Stimulated activated CD4-positive, alpha-beta T cell treated with anti-CD3 and anti-CD28 coated beads, Interleukin-12 subunit alpha, Interleukin-12 subunit beta, amount 100 ng/mL, for 24 hours (primary cell): ENCODE data around the gene PDZRN3.

Source experiments
- DNase-seq, 2 experiments: peaks; one replicate each; pipeline ENCODE4 v3.0.0-alpha.2; 2020; ENCODE audit warnings: low read depth in 2 of 2

PDZRN3 gene

GRCh38 chr3:73385568-73385967, 239.2 kb downstream of the PDZRN3 start:
- DNase-seq = no peak

GRCh38 chr3:73384091-73384906, 240.4 kb downstream of the PDZRN3 start:
- no peak for DNase-seq

- no peak for DNase-seq
Measured at GRCh38 chr3:73383470-73384049, 241.2 kb downstream of the PDZRN3 start.

GRCh38 chr3:73381551-73381950, 243.2 kb downstream of the PDZRN3 start:
- no peak for DNase-seq

GRCh38 chr3:73380735-73381532, 243.8 kb downstream of the PDZRN3 start:
- no peak for DNase-seq

- DNase-seq = no peak
Measured at GRCh38 chr3:73379465-73379864, 245.3 kb downstream of the PDZRN3 start.

- DNase-seq = no peak
Measured at GRCh38 chr3:73378207-73378606, 246.5 kb downstream of the PDZRN3 start.

- DNase-seq = no peak
Measured at GRCh38 chr3:73365756-73366397, 258.9 kb downstream of the PDZRN3 start.

GRCh38 chr3:73364517-73364916, 260.2 kb downstream of the PDZRN3 start:
- no peak for DNase-seq

GRCh38 chr3:73363093-73363492, 261.6 kb downstream of the PDZRN3 start:
- DNase-seq = no peak

- no peak for DNase-seq
Measured at GRCh38 chr3:73361591-73361990, 263.1 kb downstream of the PDZRN3 start.

GRCh38 chr3:73353649-73354217, 271.0 kb downstream of the PDZRN3 start:
- DNase-seq = no peak

GRCh38 chr3:73352841-73353645, 271.7 kb downstream of the PDZRN3 start:
- no peak for DNase-seq

- no peak for DNase-seq
Measured at GRCh38 chr3:73351423-73352071, 273.2 kb downstream of the PDZRN3 start.

GRCh38 chr3:73350996-73351395, 273.7 kb downstream of the PDZRN3 start:
- DNase-seq = no peak

- DNase-seq = no peak
Measured at GRCh38 chr3:73349657-73350056, 275.1 kb downstream of the PDZRN3 start.

GRCh38 chr3:73342077-73342476, 282.7 kb downstream of the PDZRN3 start:
- no peak for DNase-seq

- DNase-seq = no peak
Measured at GRCh38 chr3:73341272-73341935, 283.3 kb downstream of the PDZRN3 start.

GRCh38 chr3:73332558-73332957, 292.2 kb downstream of the PDZRN3 start:
- DNase-seq = no peak
